H9 (cell line): ENCODE results near the gene ZNF445. TPM values are rescaled to one million over a fixed set of nuclear protein-coding genes. Genes with fewer than 3 reads are reported as not detected.

ENCODE experiments used
- DNase-seq: peaks from one replicate; pipeline ENCODE4 v3.0.0-alpha.2; 2017
- H2AFZ ChIP-seq: one replicate; pipeline ENCODE4 v1.6.1; 2013; ENCODE audit warnings: mild to moderate bottlenecking, low read length, control low read depth, moderate library complexity
- H2AK5ac ChIP-seq: 2 replicates; pipeline ENCODE4 v1.6.1; 2013; ENCODE audit warnings: low read length, control low read depth, mixed read lengths; ENCODE audit not compliant: insufficient read length
- H2BK120ac ChIP-seq: one replicate; pipeline ENCODE4 v1.6.1; 2013; ENCODE audit warnings: low read depth, mild to moderate bottlenecking, low read length, control low read depth, inconsistent platforms; ENCODE audit not compliant: poor library complexity, severe bottlenecking
- H2BK12ac ChIP-seq: 2 replicates; pipeline ENCODE4 v1.6.1; 2013; ENCODE audit warnings: low read length, control low read depth, mixed read lengths, low read depth; ENCODE audit not compliant: insufficient read length
- H2BK15ac ChIP-seq: 2 replicates; pipeline ENCODE4 v1.6.1; 2013; ENCODE audit warnings: low read depth, low read length, control low read depth
- H2BK20ac ChIP-seq: one replicate; pipeline ENCODE4 v1.6.1; 2013; ENCODE audit warnings: low read depth, mild to moderate bottlenecking, low read length, control low read depth, inconsistent platforms; ENCODE audit not compliant: poor library complexity, severe bottlenecking
- H2BK5ac ChIP-seq: 2 replicates; pipeline ENCODE4 v1.6.1; 2013; ENCODE audit warnings: low read length, control low read depth, mixed read lengths; ENCODE audit not compliant: insufficient read length
- H3K14ac ChIP-seq: 2 replicates; pipeline ENCODE4 v1.6.1; 2013; ENCODE audit warnings: low read length, control low read depth; ENCODE audit not compliant: insufficient read depth
- H3K18ac ChIP-seq: 2 replicates; pipeline ENCODE4 v1.6.1; 2013; ENCODE audit warnings: low read depth, mild to moderate bottlenecking, mixed read lengths, low read length, control low read depth; ENCODE audit not compliant: insufficient read length
- H3K23ac ChIP-seq: 2 replicates; pipeline ENCODE4 v1.6.1; 2013; ENCODE audit warnings: low read length, control low read depth, mixed read lengths, low read depth; ENCODE audit not compliant: insufficient read length
- H3K23me2 ChIP-seq: 2 replicates; pipeline ENCODE4 v1.6.1; 2013; ENCODE audit warnings: low read depth, mild to moderate bottlenecking, mixed read lengths, low read length, control low read depth; ENCODE audit not compliant: insufficient read length, poor library complexity, severe bottlenecking
- H3K27ac ChIP-seq: 2 replicates; pipeline ENCODE4 v1.5.1; 2013; ENCODE audit warnings: low read length, control low read depth, mixed read lengths, low read depth; ENCODE audit not compliant: insufficient read length
- H3K27me3 ChIP-seq: 2 replicates; pipeline ENCODE4 v1.6.1; 2013; ENCODE audit warnings: low read length, control low read depth, inconsistent platforms; ENCODE audit not compliant: insufficient read depth
- H3K4ac ChIP-seq: 2 replicates; pipeline ENCODE4 v1.6.1; 2013; ENCODE audit warnings: low read depth, mild to moderate bottlenecking, control low read depth, inconsistent platforms, low read length, moderate library complexity
- H3K4me1 ChIP-seq: 2 replicates; pipeline ENCODE4 v1.6.1; 2013; ENCODE audit warnings: low read length, control low read depth, inconsistent platforms; ENCODE audit not compliant: insufficient read depth
- H3K4me2 ChIP-seq: 2 replicates; pipeline ENCODE4 v1.6.1; 2013; ENCODE audit warnings: low read length, control low read depth, mixed read lengths; ENCODE audit not compliant: insufficient read length, insufficient read depth
- H3K56ac ChIP-seq: 2 replicates; pipeline ENCODE4 v1.6.1; 2013; ENCODE audit warnings: low read depth, mild to moderate bottlenecking, mixed read lengths, low read length, control low read depth; ENCODE audit not compliant: insufficient read length
- H3K79me1 ChIP-seq: 2 replicates; pipeline ENCODE4 v1.6.1; 2013; ENCODE audit warnings: low read depth, mild to moderate bottlenecking, moderate library complexity, low read length, control low read depth, inconsistent platforms; ENCODE audit not compliant: insufficient read depth, poor library complexity, severe bottlenecking
- H3K79me2 ChIP-seq: 2 replicates; pipeline ENCODE4 v1.6.1; 2013; ENCODE audit warnings: low read length, control low read depth, inconsistent platforms; ENCODE audit not compliant: insufficient read depth
- H3K9ac ChIP-seq: 2 replicates; pipeline ENCODE4 v1.6.1; 2013; ENCODE audit warnings: low read length, control low read depth, mixed read lengths; ENCODE audit not compliant: insufficient read length; ENCODE audit errors: extremely low read depth
- H3K9me3 ChIP-seq: one replicate; pipeline ENCODE4 v1.6.1; 2013; ENCODE audit warnings: low read depth, low read length, inconsistent platforms; ENCODE audit not compliant: control insufficient read depth
- H3T11ph ChIP-seq: one replicate; pipeline ENCODE4 v1.6.1; 2013; ENCODE audit warnings: mild to moderate bottlenecking, low read length, control low read depth, inconsistent platforms
- H4K20me1 ChIP-seq: one replicate; pipeline ENCODE4 v1.6.1; 2013; ENCODE audit not compliant: control insufficient read depth, insufficient read length, insufficient read depth
- H4K5ac ChIP-seq: 2 replicates; pipeline ENCODE4 v1.6.1; 2013; ENCODE audit warnings: low read depth, mild to moderate bottlenecking, mixed read lengths, low read length, control low read depth; ENCODE audit not compliant: insufficient read length
- H4K8ac ChIP-seq: replicated peaks from 2 replicates; pipeline ENCODE4 v1.6.1; 2013; ENCODE audit warnings: low read length, control low read depth, mixed read lengths, low read depth; ENCODE audit not compliant: insufficient read length
- H4K91ac ChIP-seq: 2 replicates; pipeline ENCODE4 v1.6.1; 2013; ENCODE audit warnings: low read depth, mild to moderate bottlenecking, moderate library complexity, mixed read lengths, low read length, control low read depth; ENCODE audit not compliant: insufficient read length
- H3K27ac Mint-ChIP-seq, 3 experiments: 2 replicates in 2 of 3; 3 replicates in 1 of 3; pipeline ENCODE4 v1.8.0; 2020 to 2021; ENCODE audit warnings: mixed read lengths in 3 of 3, mild to moderate bottlenecking in 1 of 3, moderate library complexity in 1 of 3
- H3K27me3 Mint-ChIP-seq: 2 replicates; pipeline ENCODE4 v1.8.0; 2021; ENCODE audit warnings: low read depth, mild to moderate bottlenecking, moderate library complexity, mixed read lengths
- H3K36me3 Mint-ChIP-seq, 3 experiments: 2 replicates in 2 of 3; 3 replicates in 1 of 3; pipeline ENCODE4 v1.8.0; 2020 to 2021; ENCODE audit warnings: low read depth in 3 of 3, mixed read lengths in 3 of 3; ENCODE audit not compliant: insufficient read depth in 1 of 3
- H3K4me1 Mint-ChIP-seq, 2 experiments: 2 replicates each; pipeline ENCODE4 v1.8.0; 2020; ENCODE audit warnings: mixed read lengths in 2 of 2
- H3K4me3 Mint-ChIP-seq, 2 experiments: 2 replicates in 1 of 2; 3 replicates in 1 of 2; pipeline ENCODE4 v1.8.0; 2020 to 2021; ENCODE audit warnings: mild to moderate bottlenecking in 2 of 2, mixed read lengths in 2 of 2, moderate library complexity in 1 of 2
- H3K9me3 Mint-ChIP-seq, 2 experiments: 2 replicates in 1 of 2; 3 replicates in 1 of 2; pipeline ENCODE4 v1.8.0; 2020; ENCODE audit warnings: mild to moderate bottlenecking in 2 of 2, mixed read lengths in 2 of 2, moderate library complexity in 1 of 2
- CTCF ChIP-seq: fragments of 200-600 bp; sonication (generic); conservative IDR thresholded peaks from 3 replicates; pipeline ENCODE4 v1.8.0; 2021; ENCODE audit warnings: antibody characterized with exemption, mild to moderate bottlenecking
- WGBS: extraction: QIAGEN DNeasy Blood & Tissue Kit; methylation state at CpG from one replicate; pipeline ENCODE4 v1.1.7; 2013; ENCODE audit warnings: missing lambda C conversion rate, low lambda C conversion rate, mixed read lengths; ENCODE audit not compliant: insufficient read length; ENCODE audit errors: extremely low coverage; 5-methylcytosine and 5-hydroxymethylcytosine counted together
- total RNA-seq: library from RNA; stranded (reverse); gene quantifications from 2 replicates; pipeline ENCODE4 v1.2.1, GENCODE V29; 2021

ZNF445 gene
- total RNA-seq, 1 experiment from 2014 or later: 26.0 TPM

- Mint-ChIP-seq H3K36me3 (no peaks in the 10 kb centered on the region), H3K27me3 (peaks cover 9% of the 10 kb centered on the region), H3K4me3 (no peak overlapping the region), H3K9me3 (no peaks in the 10 kb centered on the region), H3K4me1 (peaks cover 9 to 10% of the 10 kb centered on the region in 2 experiments), H3K27ac (no peak overlapping the region)
- Histone ChIP-seq H2AFZ (no peak overlapping the region), H3K27ac (no peak overlapping the region), H3K79me2 (no peaks in the 10 kb centered on the region), H2BK12ac (no peak overlapping the region), H3K4me2 (no peak overlapping the region), H2BK5ac (no peak overlapping the region), H4K8ac (no peak overlapping the region), H2BK20ac (no peak overlapping the region), H2AK5ac (no peak overlapping the region), H3K56ac (no peak overlapping the region), H4K5ac (no peak overlapping the region), H3K27me3 (no peaks in the 10 kb centered on the region), H3K4me1 (no peaks in the 10 kb centered on the region; the same call in 1 of the 2 replicates), H3T11ph (no peak overlapping the region), H2BK15ac (no peak overlapping the region), H3K79me1 (no peaks in the 10 kb centered on the region), H3K9ac (no peak overlapping the region), H2BK120ac (no peak overlapping the region), H4K20me1 (peaks cover 3% of the 10 kb centered on the region), H3K4ac (no peak overlapping the region), H3K23me2 (no peaks in the 10 kb centered on the region), H3K14ac (no peak overlapping the region), H3K9me3 (no peaks in the 10 kb centered on the region), H3K23ac (no peak overlapping the region), H3K18ac (no peak overlapping the region), H4K91ac (no peak overlapping the region)
- no peak for DNase-seq
- no CpG with 5 or more reads among the region's 3 CpGs for WGBS
- TF ChIP-seq CTCF: no peak
Observed at GRCh38 chr3:44521721-44522120, 44.3 kb upstream of the ZNF445 start.
